Activated T-helper 1 cell treated with Interleukin-2 at 50 U/mL for 16 hours (primary cell): Measurements from ENCODE around the gene AQP1.

Experiments used
- DNase-seq: peaks from one replicate; pipeline ENCODE4 v3.0.0-alpha.2; 2020; ENCODE audit warnings: low read depth

AQP1 gene

GRCh38 chr7:30911561-30911969, at the start of gene AQP1:
TSS of gene AQP1 (plus strand) at chr7:30911853. CDS start at chr7:30911910, 57 bp downstream.
- no peak for DNase-seq

GRCh38 chr7:30862995-30863705, 48.5 kb upstream of the AQP1 start:
- DNase-seq: no peak

GRCh38 chr7:30863706-30864035, 48.0 kb upstream of the AQP1 start:
- DNase-seq: no peak

GRCh38 chr7:30864101-30864500, 47.6 kb upstream of the AQP1 start:
- no peak for DNase-seq

GRCh38 chr7:30865076-30865475, 46.6 kb upstream of the AQP1 start:
- DNase-seq: no peak

- no peak for DNase-seq
These were observed 45.8 kb upstream of the AQP1 start for GRCh38 chr7:30865821-30866220.

- DNase-seq: no peak
These were observed 44.7 kb upstream of the AQP1 start for GRCh38 chr7:30866939-30867338.

- no peak for DNase-seq
These were observed 44.2 kb upstream of the AQP1 start for GRCh38 chr7:30867483-30867882.

- DNase-seq: no peak
These were observed 41.6 kb upstream of the AQP1 start for GRCh38 chr7:30869794-30870611.

GRCh38 chr7:30870821-30871518, 40.7 kb upstream of the AQP1 start:
- DNase-seq: no peak

GRCh38 chr7:30871655-30872054, 40.0 kb upstream of the AQP1 start:
- no peak for DNase-seq

GRCh38 chr7:30873207-30873606, 38.4 kb upstream of the AQP1 start:
- DNase-seq: no peak

- DNase-seq: no peak
These were observed 38.0 kb upstream of the AQP1 start for GRCh38 chr7:30873656-30874055.

- no peak for DNase-seq
These were observed 36.9 kb upstream of the AQP1 start for GRCh38 chr7:30874656-30875302.

GRCh38 chr7:30877015-30877769, 34.5 kb upstream of the AQP1 start:
- DNase-seq: no peak

- DNase-seq: no peak
These were observed 33.7 kb upstream of the AQP1 start for GRCh38 chr7:30877993-30878392.

- no peak for DNase-seq
These were observed 32.2 kb upstream of the AQP1 start for GRCh38 chr7:30879139-30880124.

GRCh38 chr7:30880125-30880720, 31.4 kb upstream of the AQP1 start:
- no peak for DNase-seq

- no peak for DNase-seq
These were observed 30.7 kb upstream of the AQP1 start for GRCh38 chr7:30880941-30881340.

- no peak for DNase-seq
These were observed 30.2 kb upstream of the AQP1 start for GRCh38 chr7:30881448-30881847.
